Measurements from ENCODE around the gene CERK.

DNA sequence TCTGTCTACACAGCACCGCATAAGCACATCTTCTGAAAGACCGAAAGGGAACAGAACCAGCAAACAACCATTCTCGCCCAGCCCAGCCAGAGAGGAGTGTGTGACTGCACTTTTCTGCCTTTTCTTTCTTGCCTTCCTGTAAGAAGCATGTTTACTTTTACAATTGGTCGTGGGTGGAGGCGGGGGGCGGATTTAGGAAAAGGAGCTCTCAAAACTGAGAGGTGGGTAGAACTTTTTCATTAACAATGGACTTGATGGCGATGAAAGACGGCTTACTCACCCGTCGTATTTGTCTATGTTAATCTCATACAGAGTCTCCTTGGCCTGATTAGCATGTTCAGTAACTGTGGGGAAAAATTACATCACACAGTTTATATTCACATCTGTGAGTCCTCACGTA lies 27.2 kb downstream of the CERK start:
- TF ChIP-seq, protein P1, sequence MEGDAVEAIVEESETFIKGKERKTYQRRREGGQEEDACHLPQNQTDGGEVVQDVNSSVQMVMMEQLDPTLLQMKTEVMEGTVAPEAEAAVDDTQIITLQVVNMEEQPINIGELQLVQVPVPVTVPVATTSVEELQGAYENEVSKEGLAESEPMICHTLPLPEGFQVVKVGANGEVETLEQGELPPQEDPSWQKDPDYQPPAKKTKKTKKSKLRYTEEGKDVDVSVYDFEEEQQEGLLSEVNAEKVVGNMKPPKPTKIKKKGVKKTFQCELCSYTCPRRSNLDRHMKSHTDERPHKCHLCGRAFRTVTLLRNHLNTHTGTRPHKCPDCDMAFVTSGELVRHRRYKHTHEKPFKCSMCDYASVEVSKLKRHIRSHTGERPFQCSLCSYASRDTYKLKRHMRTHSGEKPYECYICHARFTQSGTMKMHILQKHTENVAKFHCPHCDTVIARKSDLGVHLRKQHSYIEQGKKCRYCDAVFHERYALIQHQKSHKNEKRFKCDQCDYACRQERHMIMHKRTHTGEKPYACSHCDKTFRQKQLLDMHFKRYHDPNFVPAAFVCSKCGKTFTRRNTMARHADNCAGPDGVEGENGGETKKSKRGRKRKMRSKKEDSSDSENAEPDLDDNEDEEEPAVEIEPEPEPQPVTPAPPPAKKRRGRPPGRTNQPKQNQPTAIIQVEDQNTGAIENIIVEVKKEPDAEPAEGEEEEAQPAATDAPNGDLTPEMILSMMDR (IDR thresholded peaks at IDR 0.05), result no peak
- TF ChIP-seq POLR2A (IDR thresholded peaks at IDR 0.05; ENCODE audit: low read depth), result no peak
- no peak for TF ChIP-seq POLR2AphosphoS5 (IDR thresholded peaks at IDR 0.05)

All from esophagus muscularis mucosa (tissue), 3 donors.